HCT116 (cell line): Measurements from ENCODE around the gene RCOR1. TPM values are rescaled to one million over a fixed set of nuclear protein-coding genes. Genes with fewer than 3 reads are reported as not detected.
A peak's percentile ranks its signal among the peaks of the same experiment; 100 is the strongest.

ENCODE experiments used
- ATAC-seq: fragments of 200-7000 bp; cut with Tn5 transposase; 2 replicates; pipeline ENCODE4 v1.9.1; 2020; ENCODE audit warnings: mild to moderate bottlenecking, moderate library complexity
- BruUV-seq: library from RNA; stranded (reverse); fragments of 400-500 nt; replicated peaks from 2 replicates; lab custom pipeline; 2021; lab: Mats Ljungman, UMichigan
- CTCF ChIA-PET: fragments of 300-600 bp; sonication (Branson Sonifier 250); formaldehyde crosslinking; loops from one replicate; lab custom pipeline; 2021; ENCODE audit warnings: antibody characterized with exemption; lab: Charles Lee
- POLR2A ChIA-PET: fragments of 300-600, 350-600 bp; sonication (Branson Sonifier 250); formaldehyde crosslinking; loops from one replicate; lab custom pipeline; 2021; ENCODE audit warnings: antibody characterized with exemption; lab: Charles Lee
- RAD21 ChIA-PET, 2 experiments: fragments of 300-600 bp; sonication (Branson Sonifier 250); formaldehyde crosslinking; loops; one replicate each; lab custom pipeline; 2023; ENCODE audit warnings: low total read pairs in 2 of 2; ENCODE audit not compliant: uncharacterized antibody in 2 of 2, unreplicated experiment in 2 of 2, low non-redundant PET in 1 of 2; lab: Charles Lee
- DNase-seq: peaks from one replicate; pipeline ENCODE4 v3.0.0-alpha.2; 2010; ENCODE audit warnings: low read depth, low spot score
- H2AFZ ChIP-seq: fragments of 200-600 bp; shearing (Covaris generic), sonication (generic); 2 replicates; pipeline ENCODE4 v1.6.1; 2017; ENCODE audit warnings: low read depth, mixed run types, mixed read lengths, antibody characterized with exemption, low read length; ENCODE audit not compliant: poor library complexity, severe bottlenecking
- H3K27ac ChIP-seq: 2 replicates; pipeline ENCODE4 v1.5.1; 2012; ENCODE audit warnings: low read depth, low read length
- H3K27me3 ChIP-seq: fragments of 200-600 bp; sonication (generic); 2 replicates; pipeline ENCODE4 v1.6.1; 2016; ENCODE audit warnings: mixed run types, low read length, mixed read lengths; ENCODE audit not compliant: insufficient read depth
- H3K36me3 ChIP-seq, 2 experiments: fragments of 200-500 bp in 1 of 2; fragments of 200-600 bp in 1 of 2; sonication (Bioruptor generic) in 1 of 2; sonication (generic) in 1 of 2; 2 replicates each; pipeline versions ENCODE4 v1.5.1 to v1.6.1; 2014 to 2016; ENCODE audit warnings: low read length in 2 of 2, inconsistent platforms in 1 of 2, mixed read lengths in 1 of 2, mixed run types in 1 of 2; ENCODE audit not compliant: insufficient read depth in 2 of 2, control insufficient read depth in 1 of 2
- H3K4me1 ChIP-seq, 2 experiments: fragments of 200-600 bp in 1 of 2; sonication (generic) in 1 of 2; 2 replicates each; pipeline versions ENCODE4 v1.5.1 to v1.6.1; 2012 to 2017; ENCODE audit warnings: low read length in 2 of 2, inconsistent platforms in 1 of 2, mild to moderate bottlenecking in 1 of 2, mixed read lengths in 1 of 2, mixed run types in 1 of 2, moderate library complexity in 1 of 2; ENCODE audit not compliant: insufficient read depth in 2 of 2, control insufficient read depth in 1 of 2
- H3K4me2 ChIP-seq: fragments of 200-600 bp; sonication (generic); 2 replicates; pipeline ENCODE4 v1.6.1; 2017; ENCODE audit warnings: mixed run types, low read length, mixed read lengths
- H3K4me3 ChIP-seq, 2 experiments: fragments of 200-600 bp in 1 of 2; sonication (generic) in 1 of 2; replicated peaks in 1 of 2; 2 replicates each; pipeline ENCODE4 v1.5.1; 2011 to 2016; ENCODE audit warnings: low read length in 2 of 2, control low read depth in 1 of 2, low read depth in 1 of 2, mild to moderate bottlenecking in 1 of 2, mixed read lengths in 1 of 2, mixed run types in 1 of 2
- H3K79me2 ChIP-seq: fragments of 200-600 bp; sonication (generic); 2 replicates; pipeline ENCODE4 v1.6.1; 2017; ENCODE audit warnings: mild to moderate bottlenecking, mixed run types, low read length, moderate library complexity, mixed read lengths; ENCODE audit not compliant: insufficient read depth
- H3K9ac ChIP-seq: fragments of 200-600 bp; sonication (generic); 2 replicates; pipeline ENCODE4 v1.6.1; 2016; ENCODE audit warnings: low read length, mixed read lengths
- H3K9me2 ChIP-seq: fragments of 200-600 bp; sonication (generic), shearing (Covaris generic); 2 replicates; pipeline ENCODE4 v1.6.1; 2017; ENCODE audit warnings: mixed run types, mild to moderate bottlenecking, moderate library complexity; ENCODE audit not compliant: insufficient read depth
- H3K9me3 ChIP-seq, 2 experiments: fragments of 200-500 bp in 1 of 2; fragments of 200-600 bp in 1 of 2; sonication (Bioruptor generic) in 1 of 2; sonication (generic) in 1 of 2; 2 replicates each; pipeline ENCODE4 v1.6.1; 2014 to 2017; ENCODE audit warnings: low read length in 2 of 2, mixed read lengths in 2 of 2, inconsistent platforms in 1 of 2, low read depth in 1 of 2, mild to moderate bottlenecking in 1 of 2, mixed run types in 1 of 2, moderate library complexity in 1 of 2; ENCODE audit not compliant: control insufficient read depth in 1 of 2, insufficient read depth in 1 of 2
- H4K20me1 ChIP-seq: fragments of 200-600 bp; sonication (generic), shearing (Covaris generic); 2 replicates; pipeline ENCODE4 v1.6.1; 2017; ENCODE audit warnings: mixed run types, mild to moderate bottlenecking, moderate library complexity; ENCODE audit not compliant: insufficient read depth
- CTCF ChIP-seq, 3 experiments: fragments of 200-600 bp in 1 of 3; sonication (generic) in 1 of 3; IDR thresholded peaks in 2 of 3; conservative IDR thresholded peaks in 1 of 3; 2 replicates each; pipeline ENCODE4 v1.5.1; 2012 to 2017; ENCODE audit warnings: low read depth in 2 of 3, low read length in 2 of 3, antibody characterized with exemption in 1 of 3, borderline replicate concordance in 1 of 3, control low read depth in 1 of 3, mild to moderate bottlenecking in 1 of 3, mixed read lengths in 1 of 3, mixed run types in 1 of 3, moderate library complexity in 1 of 3; ENCODE audit not compliant: insufficient read depth in 1 of 3
- RAD21 ChIP-seq: IDR thresholded peaks from 2 replicates; pipeline ENCODE4 v1.6.1; 2012; ENCODE audit warnings: low read depth, mild to moderate bottlenecking
- REST ChIP-seq: IDR thresholded peaks from 2 replicates; pipeline ENCODE4 v1.6.1; 2012; ENCODE audit warnings: low read depth
- SP1 ChIP-seq: IDR thresholded peaks from 2 replicates; pipeline ENCODE4 v1.6.1; 2012; ENCODE audit warnings: low read depth
- intact Hi-C: fragments of 100-400 bp; cut with micrococcal nuclease; formaldehyde crosslinking; loops from 2 replicates; pipeline ENCODE4 v1.10.0; 2022
- total RNA-seq: library from RNA; stranded (reverse); gene quantifications from one replicate; pipeline ENCODE4 v1.2.1, GENCODE V29; 2021; ENCODE audit not compliant: unreplicated experiment

The RCOR1 gene
- total RNA-seq, 1 experiment from 2014 or later = 30.7 TPM

- Histone ChIP-seq H3K4me1 (peaks cover 10 to 27% of the 10 kb centered on the region in 2 experiments), H3K9me3 (no peaks in the 10 kb centered on the region), H3K36me3 (no peaks in the 10 kb centered on the region), H4K20me1 (no peaks in the 10 kb centered on the region), H3K27ac (no peak overlapping the region), H3K79me2 (peaks cover 1% of the 10 kb centered on the region; the same call in 1 of the 2 replicates), H3K9ac (no peak overlapping the region), H2AFZ (no peak overlapping the region), H3K9me2 (no peaks in the 10 kb centered on the region), H3K27me3 (no peaks in the 10 kb centered on the region), H3K4me2 (no peak overlapping the region), H3K4me3 (no peak overlapping the region)
- DNase-seq (no peak), ATAC-seq (0 out of 2 replicates have a peak, but pooled peaks have one; percentile 18)
- intact Hi-C loops = loop anchor here (10.0 kb wide), 1 partner anchor 248 kb away; no protein-coding TSS in a partner anchor
- ChIA-PET CTCF (interaction anchor here (2.1 kb wide), 1 partner anchor 78 kb away, joined by 11 read pairs; no protein-coding TSS in a partner anchor), POLR2A (no interaction called here), RAD21 (interaction anchor here in 1 of 2 experiments (0.5 kb wide), 1 partner anchor 38 kb away, joined by 3 read pairs; no protein-coding TSS in a partner anchor)
- no TSS peak for BruUV-seq
- TF ChIP-seq REST (no peak), SP1 (no peak), RAD21 (peak; percentile 62), CTCF (IDR thresholded peaks at IDR 0.05 in 2 of 3, conservative IDR thresholded peaks at IDR 0.05 in 1 of 3; ENCODE audit: borderline replicate concordance in 1 of 3, insufficient read depth in 1 of 3, low read depth in 2 of 3, low read length in 2 of 3) (peak; percentile 26 to 42 (median 38); a peak in 4 of 6 replicates)
Measured at GRCh38 chr14:102772781-102773570, 180.5 kb downstream of the RCOR1 start.
